Activated T-cell treated with anti-CD3 and anti-CD28 coated beads for 48 hours (primary cell): Measurements from ENCODE around the gene KCNIP3.
A peak's percentile ranks its signal among the peaks of the same experiment; 100 is the strongest.
"Not testable (repeated sequence)": the region's sequence is repeated elsewhere in the genome, so short reads cannot be mapped to it uniquely, and the experiment has no call there.

Experiments used
- DNase-seq: peaks from one replicate; pipeline ENCODE4 v3.0.0-alpha.2; 2020; ENCODE audit warnings: low read depth

The KCNIP3 gene

DNA sequence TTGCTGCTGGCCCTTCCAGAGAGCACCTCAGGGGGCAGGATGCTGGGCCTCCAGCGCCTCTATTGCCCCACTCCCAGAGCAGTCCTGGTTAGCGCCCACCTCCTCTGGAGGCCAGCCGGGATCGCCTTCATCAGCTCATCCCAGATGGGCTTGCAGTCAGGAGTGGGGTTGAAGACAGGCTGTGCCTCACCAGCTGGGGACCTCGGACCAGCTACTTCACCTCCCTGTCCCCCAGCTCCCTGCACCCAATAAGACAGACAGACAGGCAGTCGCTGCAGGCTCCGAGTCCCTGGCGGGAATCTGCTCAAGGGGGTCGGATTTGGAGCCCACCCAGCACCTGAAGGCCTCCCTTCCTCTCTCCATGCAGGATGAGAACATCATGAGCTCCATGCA lies 86.5 kb downstream of the KCNIP3 start:
- no peak for DNase-seq

DNA sequence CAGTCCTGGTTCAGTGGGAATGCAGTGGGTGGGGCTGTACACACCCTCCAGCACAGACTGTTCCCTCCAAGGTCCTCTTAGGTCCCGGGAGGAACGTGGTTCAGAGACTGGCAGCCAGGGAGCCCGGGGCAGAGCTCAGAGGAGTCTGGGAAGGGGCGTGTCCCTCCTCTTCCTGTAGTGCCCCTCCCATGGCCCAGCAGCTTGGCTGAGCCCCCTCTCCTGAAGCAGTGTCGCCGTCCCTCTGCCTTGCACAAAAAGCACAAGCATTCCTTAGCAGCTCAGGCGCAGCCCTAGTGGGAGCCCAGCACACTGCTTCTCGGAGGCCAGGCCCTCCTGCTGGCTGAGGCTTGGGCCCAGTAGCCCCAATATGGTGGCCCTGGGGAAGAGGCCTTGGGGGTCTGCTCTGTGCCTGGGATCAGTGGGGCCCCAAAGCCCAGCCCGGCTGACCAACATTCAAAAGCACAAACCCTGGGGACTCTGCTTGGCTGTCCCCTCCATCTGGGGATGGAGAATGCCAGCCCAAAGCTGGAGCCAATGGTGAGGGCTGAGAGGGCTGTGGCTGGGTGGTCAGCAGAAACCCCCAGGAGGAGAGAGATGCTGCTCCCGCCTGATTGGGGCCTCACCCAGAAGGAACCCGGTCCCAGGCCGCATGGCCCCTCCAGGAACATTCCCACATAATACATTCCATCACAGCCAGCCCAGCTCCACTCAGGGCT lies 87.9 kb downstream of the KCNIP3 start:
- DNase-seq: no peak

DNA sequence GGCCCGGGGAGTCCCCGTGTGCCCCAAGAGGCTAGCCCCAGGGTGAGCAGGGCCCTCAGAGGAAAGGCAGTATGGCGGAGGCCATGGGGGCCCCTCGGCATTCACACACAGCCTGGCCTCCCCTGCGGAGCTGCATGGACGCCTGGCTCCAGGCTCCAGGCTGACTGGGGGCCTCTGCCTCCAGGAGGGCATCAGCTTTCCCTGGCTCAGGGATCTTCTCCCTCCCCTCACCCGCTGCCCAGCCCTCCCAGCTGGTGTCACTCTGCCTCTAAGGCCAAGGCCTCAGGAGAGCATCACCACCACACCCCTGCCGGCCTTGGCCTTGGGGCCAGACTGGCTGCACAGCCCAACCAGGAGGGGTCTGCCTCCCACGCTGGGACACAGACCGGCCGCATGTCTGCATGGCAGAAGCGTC lies 88.4 kb downstream of the KCNIP3 start:
- no peak for DNase-seq

DNA sequence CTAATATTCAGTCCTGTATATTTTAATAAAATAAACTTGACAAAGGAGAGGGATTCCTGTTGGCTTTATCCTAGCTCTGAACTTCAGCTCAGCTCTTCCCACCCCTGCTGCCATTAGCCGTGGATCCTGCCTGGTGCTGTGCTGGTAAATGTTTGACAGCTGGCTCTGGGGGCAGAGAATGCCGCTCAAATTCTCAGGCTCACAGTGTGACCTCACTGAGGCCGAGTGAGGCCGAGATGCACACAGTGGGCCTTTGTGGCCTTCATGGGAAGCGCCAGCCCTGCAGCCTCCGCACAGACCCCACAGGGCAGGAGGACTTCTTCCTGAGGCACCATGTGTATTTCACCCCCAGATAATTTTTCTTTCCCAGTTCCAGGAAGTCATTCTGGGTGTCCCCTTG lies 88.9 kb downstream of the KCNIP3 start:
- no peak for DNase-seq

DNA sequence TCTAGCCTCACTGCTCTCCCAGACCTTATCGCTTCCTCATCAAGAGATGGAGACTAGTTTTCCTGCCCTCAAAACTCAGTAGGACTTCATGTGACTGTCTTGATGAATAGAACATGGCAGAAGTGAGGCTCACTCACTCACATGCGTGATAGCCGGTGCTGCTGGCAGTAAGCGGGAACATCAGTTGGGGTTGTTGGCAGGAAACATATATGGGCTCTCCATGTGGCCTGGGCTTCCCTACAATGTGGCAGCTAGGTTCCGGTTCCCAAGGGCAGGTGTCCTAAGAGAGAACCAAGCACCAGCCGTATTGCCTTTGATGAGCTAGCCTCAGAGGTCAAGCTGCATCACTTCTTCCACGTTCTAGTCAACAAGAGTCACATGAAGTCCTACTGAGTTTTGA lies 90.2 kb downstream of the KCNIP3 start:
- DNase-seq: no peak

DNA sequence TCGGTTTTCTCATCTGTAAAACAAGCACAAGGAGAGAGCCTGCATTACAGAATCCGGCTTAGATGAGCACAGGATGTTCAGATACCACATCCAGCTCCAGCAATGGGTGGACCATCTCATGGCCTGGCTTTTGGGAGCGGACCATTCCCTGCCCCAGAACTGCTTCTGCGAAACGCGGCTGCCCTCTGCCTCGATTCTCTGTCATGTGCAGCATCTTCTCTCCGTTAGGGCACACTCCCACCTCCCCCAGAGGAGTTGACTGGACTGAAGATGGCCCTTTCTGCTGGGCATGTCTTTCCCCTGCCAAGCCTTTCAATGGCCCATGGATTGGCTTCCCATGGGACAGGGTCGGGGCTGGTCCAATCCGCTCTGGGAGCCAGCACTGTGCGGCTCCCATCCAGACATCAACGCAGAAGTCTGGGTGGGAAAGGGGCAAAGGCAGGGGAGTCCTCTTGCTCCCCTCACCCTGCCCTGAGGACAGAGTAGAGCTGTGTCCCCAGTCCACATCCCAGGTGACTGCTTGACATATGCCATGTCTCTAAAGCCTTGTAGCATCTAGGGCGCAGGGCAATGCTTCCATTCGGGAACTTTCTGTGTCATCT lies 91.0 kb downstream of the KCNIP3 start:
- no peak for DNase-seq

DNA sequence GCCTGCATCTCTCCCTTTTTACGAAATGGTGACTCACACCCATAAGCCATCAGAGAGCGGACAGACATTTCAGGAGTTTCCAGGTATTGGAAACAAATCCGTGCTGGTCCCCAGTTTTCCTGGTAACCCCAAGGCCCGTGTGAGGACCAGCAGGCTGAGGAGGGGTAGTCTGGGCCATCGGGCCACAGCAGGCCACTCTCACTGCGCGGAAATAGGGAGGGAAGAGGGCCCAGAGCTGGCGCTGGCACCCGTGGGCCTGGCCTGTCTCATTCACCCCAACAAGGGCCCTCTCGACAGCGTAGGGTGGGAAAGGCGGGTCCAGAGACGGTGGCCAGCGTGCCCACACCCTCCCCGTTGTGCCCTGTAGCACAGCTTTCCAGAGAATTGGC lies 91.7 kb downstream of the KCNIP3 start:
- no peak for DNase-seq

DNA sequence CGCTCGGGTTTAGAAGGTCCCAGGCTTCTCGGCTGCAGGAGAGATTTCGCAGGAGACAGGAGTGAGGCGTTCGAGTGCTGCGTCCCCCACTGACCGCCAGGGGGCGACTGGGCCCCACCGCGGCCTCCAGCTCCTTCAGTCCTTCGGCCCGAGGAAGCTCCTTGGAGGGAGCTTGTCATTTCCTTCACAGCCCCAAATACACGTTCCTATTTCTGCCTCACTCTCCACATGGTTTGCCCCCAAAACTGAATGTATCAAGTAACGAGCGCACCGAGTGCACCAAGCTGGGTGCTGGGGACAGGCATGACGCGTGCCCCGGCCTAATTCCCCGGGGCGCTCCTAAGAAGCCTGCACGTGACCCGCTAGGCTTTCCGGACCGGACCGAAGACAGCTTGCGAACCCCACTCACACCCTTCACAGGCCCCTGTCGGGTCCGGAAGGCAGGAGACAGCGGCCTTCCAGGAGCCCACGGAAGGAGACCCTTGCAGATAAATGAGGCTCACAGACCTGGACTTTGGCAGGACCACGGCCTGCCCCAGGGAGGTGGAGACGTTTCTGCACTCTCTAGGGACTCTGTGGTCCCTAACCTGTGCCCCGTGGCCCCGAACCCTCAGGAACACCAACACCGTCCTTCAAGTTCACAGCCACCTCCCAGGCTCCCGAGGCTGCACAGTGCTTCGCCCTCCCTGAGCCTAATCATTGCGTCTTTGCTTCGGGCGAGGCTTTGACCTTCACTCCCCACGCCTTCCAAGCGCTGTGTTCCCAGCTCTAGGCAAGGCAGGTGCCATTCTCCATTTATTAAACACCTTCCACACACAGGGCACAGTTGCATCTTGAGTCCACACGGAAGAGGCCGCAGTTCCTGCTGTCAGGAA lies 92.3 kb downstream of the KCNIP3 start:
- peak; percentile 49 for DNase-seq

DNA sequence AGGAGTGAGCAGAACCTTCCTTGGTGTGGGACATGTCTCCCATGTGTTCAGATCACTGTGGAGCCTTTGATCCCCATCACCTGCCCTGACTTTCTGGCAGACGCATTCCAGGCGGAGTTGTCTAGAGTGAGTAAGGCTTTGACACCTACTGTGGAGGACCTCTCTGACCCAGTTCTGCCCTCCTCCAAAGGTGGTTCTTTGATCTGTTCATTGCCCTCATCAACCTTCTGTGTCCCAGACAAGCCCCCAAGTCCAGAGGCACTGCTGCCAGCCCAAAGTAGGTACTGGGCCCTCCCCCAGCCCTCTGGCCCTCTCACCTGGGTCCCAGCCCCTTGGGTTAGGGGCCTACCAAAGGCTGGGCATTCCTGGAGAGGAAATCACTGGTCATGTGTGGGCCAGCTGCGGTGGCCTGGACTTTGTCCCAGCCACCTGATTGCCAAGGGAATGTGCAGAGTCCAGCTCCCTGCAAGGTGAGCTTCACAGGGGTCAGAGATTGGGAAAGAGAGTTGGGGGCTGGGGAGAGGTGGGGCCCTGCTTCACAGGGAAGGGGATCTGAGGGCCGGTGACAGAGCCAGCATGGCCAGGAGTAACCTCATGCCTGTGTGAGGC lies 93.2 kb downstream of the KCNIP3 start:
- DNase-seq: no peak

DNA sequence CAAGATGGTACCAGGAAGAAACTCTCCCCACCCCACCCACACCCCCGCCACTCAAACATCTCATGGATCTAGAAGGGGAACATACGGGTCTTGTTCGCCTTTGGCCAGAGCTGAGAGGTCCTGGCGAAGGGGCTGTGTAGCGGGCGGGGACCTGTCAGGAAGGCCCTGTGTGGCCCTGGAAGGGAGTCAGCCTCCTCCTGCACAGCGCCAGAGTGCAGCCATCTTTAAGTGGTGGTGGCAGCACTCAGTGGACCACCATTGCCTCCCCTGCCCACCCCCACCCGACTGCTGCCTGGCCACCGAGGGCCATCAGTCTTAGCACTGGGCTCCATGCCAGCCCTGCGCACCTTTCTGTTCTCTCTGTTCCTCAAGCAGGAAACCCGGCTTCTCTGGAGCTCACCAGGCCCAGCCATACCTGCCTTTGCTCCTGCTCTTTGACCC lies 93.8 kb downstream of the KCNIP3 start:
- DNase-seq: no peak

DNA sequence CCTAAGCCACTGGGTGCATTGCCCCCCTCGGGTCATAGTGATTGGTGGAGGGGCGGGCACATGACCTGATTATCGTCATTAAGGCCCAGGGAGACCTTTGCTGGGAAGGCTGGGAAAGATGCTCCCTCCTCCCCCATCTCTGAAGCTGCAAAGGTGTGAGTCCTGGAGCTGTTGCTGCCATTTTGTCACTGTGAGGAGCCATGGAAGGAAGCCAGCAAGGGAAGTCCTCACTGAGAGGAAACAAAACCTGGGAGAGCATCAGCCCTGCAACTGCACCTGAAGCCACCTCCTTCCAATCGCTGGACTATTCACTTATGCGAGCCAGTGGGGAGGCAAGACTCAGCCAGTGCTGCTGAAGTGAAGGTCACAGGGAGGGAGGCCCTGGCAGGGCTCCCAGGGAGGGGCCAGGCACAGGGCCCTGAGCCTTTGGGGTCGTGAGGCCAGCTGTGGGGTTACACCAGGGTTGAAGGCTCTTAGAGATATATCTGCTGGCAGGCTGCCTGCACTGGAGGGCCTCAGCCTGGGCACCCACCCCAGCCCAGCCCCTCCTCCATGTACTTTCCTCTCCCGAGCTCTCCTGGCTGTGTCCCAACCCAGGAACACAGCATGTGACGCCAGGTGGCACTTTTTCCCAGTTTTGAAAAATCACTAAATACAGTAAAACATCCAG lies 94.6 kb downstream of the KCNIP3 start:
- no peak for DNase-seq

DNA sequence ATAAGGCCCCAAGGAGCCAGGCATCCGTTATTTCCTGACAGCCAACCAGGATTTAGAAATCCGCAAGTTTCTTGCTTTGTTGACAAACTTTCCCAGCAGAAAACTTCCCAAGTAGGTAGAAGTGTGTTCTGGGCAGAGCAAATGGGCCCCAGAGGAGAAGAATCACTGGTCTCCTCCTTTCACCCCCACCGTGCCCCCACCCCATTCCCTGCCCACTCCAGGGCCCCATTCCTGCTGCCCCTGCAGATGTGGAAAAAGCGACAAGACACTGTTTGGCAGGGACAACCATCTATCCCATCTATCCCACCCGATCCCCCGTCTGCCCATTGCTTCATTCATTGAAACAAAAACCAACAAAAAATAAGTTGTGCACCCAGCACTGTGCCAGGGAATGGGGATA lies 95.2 kb downstream of the KCNIP3 start:
- no peak for DNase-seq

DNA sequence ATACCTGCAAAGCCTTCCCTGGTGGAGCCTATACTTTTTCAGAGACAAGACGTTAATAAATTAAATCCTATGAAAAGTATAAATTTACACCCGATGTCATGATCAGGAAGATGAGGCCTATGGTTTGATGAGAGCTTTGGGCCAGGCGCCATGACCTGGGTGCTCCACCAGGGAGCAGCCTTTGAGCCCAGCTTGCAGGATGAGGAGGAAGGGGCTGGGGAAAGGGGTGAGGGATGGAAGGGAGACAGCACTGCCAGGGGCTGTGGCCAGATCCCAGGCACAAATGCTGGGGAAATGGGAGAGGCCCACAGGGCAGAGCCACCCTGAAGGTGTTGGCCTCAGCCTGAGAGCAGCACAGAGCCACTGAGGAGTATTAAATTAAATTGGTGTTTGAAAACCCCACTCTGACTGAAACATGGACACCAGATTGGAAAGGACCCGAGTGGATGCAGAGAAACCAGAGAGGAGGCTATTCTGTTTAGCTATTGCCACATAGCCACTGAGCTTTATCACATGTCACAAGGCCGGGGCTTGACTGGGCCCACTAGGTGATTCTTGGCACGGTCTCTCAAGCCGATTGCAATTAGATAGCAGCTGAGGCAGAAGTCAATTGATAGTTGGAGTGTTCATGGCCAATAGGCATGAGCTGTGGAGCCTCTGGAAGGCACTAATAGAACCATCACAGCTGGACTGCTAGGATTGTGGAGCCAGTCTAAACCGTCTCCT lies 95.7 kb downstream of the KCNIP3 start:
- no peak for DNase-seq

DNA sequence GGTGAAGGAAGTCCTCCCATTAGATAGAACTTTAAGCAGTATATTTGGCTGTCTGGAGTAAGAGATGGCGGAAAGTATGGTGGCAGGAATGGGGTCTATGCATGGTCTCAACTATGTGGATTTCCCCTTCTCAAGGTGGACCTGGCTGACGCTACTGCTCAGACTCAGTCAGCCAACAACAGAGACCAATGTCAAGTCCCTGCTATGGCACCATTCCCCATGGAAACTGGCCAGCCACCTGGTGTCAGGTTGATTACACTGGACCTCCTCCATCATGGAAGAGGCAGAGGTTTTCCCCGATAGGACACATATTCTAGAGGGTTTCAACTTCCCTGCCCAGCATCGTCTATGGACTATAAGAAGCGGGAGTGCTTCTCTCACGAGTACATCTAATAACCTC lies 96.8 kb downstream of the KCNIP3 start:
- no peak for DNase-seq

DNA sequence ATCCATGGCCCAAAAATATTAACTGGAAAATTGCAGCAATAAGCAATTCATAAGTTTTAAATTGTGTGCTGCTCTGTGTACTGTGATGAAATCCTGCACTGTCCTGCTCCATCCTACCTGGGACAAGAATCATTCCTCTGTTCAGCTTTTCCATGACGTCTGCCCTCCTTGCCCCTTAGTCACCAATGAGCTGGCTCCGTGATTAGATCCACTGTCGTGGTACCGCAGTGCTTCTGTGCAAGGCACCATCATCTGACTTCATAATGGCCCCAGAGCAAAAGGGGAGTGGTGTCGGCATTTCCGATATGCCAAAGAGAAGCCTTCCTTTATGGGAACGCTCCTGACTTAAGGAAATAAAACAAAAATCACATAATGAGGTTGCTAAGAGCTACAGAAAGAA lies 101.9 kb downstream of the KCNIP3 start:
- DNase-seq: no peak

DNA sequence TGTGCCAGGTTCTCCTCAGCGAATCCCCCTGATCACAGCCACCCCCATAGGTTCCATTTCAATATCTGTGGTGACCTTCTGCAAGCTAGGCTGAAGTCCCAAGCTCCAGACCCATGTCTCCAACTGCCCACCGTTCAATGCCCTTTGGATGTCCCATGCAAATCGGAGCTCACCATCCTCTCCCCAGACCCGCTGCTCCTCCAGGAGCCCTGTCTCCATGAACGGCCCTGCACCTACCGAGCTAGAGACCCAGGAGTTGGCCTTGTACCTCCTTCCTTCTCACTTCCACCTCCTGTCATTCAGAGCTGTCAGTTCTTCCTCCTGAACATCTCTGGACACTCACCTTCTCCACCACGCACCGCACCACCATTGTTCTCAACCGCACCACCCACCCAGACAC lies 104.3 kb downstream of the KCNIP3 start:
- no peak for DNase-seq

DNA sequence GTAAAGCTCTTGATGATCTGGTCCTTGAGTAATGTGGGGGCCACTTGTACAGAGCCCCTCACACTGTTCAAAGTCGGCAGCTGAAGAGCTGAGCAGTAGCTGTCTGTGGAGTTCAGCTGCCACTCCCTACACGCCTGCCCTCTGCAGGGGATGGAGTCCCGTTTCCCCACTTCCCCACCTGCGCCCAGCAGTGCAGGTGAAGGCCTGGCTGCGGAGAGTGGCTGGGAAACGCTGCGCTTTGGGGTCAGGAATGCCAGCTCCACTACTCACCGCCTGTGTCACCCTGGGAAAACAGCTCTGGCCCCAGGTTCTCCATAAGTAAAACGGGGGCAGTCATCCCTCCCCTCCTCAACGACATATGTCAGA lies 104.8 kb downstream of the KCNIP3 start:
- DNase-seq: not testable (repeated sequence)

DNA sequence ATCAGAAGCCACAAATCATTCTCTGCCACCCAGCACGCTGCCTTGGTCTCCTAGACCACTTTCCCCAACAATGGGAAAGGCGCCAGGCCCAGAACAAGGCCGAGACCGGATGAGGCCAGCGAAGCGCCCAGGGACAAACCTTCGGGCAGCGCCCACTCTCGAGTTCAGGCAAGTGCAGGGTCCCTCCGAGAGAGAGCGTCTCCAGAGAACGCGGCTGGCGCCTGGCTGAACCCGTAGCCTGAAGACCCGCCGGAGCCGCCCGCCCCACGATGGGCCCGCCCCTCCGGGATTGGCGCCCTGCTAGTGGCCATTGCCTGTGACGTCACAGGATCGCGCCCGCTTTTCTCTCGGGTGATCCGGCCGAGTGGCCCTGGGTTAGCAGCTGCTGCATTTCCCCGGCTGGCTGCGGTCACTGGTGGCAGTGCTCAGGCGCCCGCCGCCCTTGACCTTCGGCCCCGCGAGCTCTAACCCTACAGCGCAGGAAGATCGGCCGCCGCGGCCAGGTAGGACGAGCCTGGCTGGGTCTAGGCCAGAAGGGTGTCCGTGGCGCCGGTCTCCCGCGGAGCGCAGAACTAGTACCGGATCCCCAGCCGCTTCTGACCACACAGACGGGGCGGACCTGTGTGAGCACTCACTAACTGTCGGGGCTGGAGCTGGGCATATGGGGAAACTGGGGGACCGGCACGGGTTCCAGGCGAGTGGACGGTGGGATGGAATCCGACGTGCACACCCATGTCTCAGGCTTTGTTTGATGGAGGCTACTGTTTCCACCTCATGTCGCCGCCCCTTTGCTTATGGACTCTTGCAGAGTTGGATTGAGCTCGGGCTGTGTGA lies 105.4 kb downstream of the KCNIP3 start, which contains the start of gene FAHD2A:
Gene FAHD2A, plus strand, starts transcription at position 339 of the 834 bp plus-strand sequence. CDS start 2,851 bp downstream, outside the sequence.
- DNase-seq: peak; percentile 93

DNA sequence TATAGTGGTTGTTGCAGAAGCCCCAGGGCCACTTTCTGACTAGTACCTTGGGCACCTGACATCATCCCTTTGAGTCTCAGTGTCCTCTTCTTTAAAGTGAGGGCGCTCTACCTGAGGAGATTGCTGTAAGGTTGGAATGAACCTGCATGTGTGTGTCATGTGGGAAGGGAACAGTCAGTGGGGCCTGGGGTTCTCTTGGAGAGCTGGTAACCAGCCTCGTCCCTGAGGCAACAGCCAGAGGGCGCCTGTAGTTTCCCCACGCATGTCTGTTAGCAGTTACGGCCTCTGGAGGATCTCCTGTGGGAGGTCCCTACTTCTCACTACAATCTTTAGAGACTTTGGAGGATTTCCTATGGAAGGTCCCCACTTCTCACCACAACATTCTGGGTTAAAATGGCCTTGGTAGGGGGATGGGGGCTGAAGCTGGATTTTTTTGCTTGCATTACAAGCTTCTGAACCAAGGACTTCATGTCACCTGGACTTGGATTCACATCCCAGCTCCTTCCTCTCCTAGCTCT lies 106.1 kb downstream of the KCNIP3 start:
- DNase-seq: peak; percentile 8

DNA sequence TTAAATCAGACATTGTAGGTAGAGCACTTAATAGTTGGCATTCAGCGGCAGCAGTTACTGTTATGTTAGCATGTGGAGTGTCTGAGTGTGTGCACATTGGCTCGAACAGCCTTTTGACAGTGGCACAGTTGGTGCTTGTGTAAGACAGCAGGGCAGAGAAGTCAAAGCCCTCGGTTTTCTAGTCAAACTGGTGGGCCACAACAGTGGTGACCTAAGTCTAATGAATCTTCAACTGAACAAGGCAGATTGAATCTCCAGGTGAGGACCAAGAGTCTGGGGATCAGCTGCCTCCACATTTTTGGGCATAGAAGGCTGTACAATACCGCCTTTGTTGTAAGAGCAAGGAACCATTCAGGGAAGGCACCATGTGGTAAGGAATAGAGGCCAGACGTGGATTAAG lies 106.7 kb downstream of the KCNIP3 start:
- DNase-seq: not testable (repeated sequence)
